CD8-positive, alpha-beta memory T cell (primary cell): ENCODE results near the gene DENND1A. TPM values are rescaled to one million over a fixed set of nuclear protein-coding genes. Genes with fewer than 3 reads are reported as not detected.

ENCODE experiments used
- CTCF ChIA-PET: fragments of 350-600 bp; sonication (Branson Sonifier 250); formaldehyde crosslinking; loops from one replicate; lab custom pipeline; 2021; ENCODE audit warnings: antibody characterized with exemption; lab: Charles Lee
- POLR2A ChIA-PET: fragments of 350-600 bp; sonication (Branson Sonifier 250); formaldehyde crosslinking; loops from one replicate; lab custom pipeline; 2021; ENCODE audit warnings: antibody characterized with exemption; lab: Charles Lee
- DNase-seq, 5 donors: peaks; one replicate each; pipeline versions ENCODE4 v3.0.0 to v3.0.0-alpha.2; 2020 to 2022; ENCODE audit warnings: mixed read lengths in 1 of 5
- H3K27ac ChIP-seq: one replicate; pipeline ENCODE4 v1.7.0; 2013; ENCODE audit warnings: low read depth, mild to moderate bottlenecking, low read length, moderate library complexity
- H3K27me3 ChIP-seq: 2 replicates; pipeline ENCODE4 v1.7.0; 2013; ENCODE audit warnings: low read length, mild to moderate bottlenecking; ENCODE audit not compliant: insufficient read depth, poor library complexity, severe bottlenecking
- H3K36me3 ChIP-seq: 2 replicates; pipeline ENCODE4 v1.7.0; 2013; ENCODE audit warnings: mild to moderate bottlenecking, low read length, moderate library complexity; ENCODE audit not compliant: insufficient read depth
- H3K4me1 ChIP-seq: 2 replicates; pipeline ENCODE4 v1.7.0; 2013; ENCODE audit warnings: mild to moderate bottlenecking, low read length, moderate library complexity; ENCODE audit not compliant: insufficient read depth
- H3K4me3 ChIP-seq: 2 replicates; pipeline ENCODE4 v1.7.0; 2013; ENCODE audit warnings: mild to moderate bottlenecking, low read length
- H3K9me3 ChIP-seq: 2 replicates; pipeline ENCODE4 v1.7.0; 2013; ENCODE audit warnings: mild to moderate bottlenecking, low read length
- H3K27ac Mint-ChIP-seq, 8 donors: one replicate each; pipeline ENCODE4 v1.8.0; 2020 to 2021; ENCODE audit warnings: mixed read lengths in 8 of 8, mild to moderate bottlenecking in 6 of 8, inconsistent platforms in 3 of 8, moderate library complexity in 3 of 8
- H3K27me3 Mint-ChIP-seq, 2 donors: one replicate each; pipeline ENCODE4 v1.8.0; 2020 to 2021; ENCODE audit warnings: mixed read lengths in 2 of 2, mild to moderate bottlenecking in 1 of 2, moderate library complexity in 1 of 2
- H3K36me3 Mint-ChIP-seq, 3 donors: one replicate each; pipeline ENCODE4 v1.8.0; 2020 to 2021; ENCODE audit warnings: mixed read lengths in 3 of 3, inconsistent platforms in 1 of 3, mild to moderate bottlenecking in 1 of 3
- H3K4me1 Mint-ChIP-seq, 3 donors: one replicate each; pipeline ENCODE4 v1.8.0; 2020 to 2021; ENCODE audit warnings: mixed read lengths in 3 of 3, inconsistent platforms in 1 of 3, mild to moderate bottlenecking in 1 of 3
- H3K4me3 Mint-ChIP-seq, 7 donors: one replicate each; pipeline ENCODE4 v1.8.0; 2020 to 2021; ENCODE audit warnings: mixed read lengths in 7 of 7, mild to moderate bottlenecking in 6 of 7, moderate library complexity in 4 of 7, inconsistent platforms in 2 of 7
- H3K9me3 Mint-ChIP-seq, 5 donors: one replicate each; pipeline ENCODE4 v1.8.0; 2020 to 2022; ENCODE audit warnings: mixed read lengths in 5 of 5, mild to moderate bottlenecking in 3 of 5, moderate library complexity in 2 of 5, inconsistent platforms in 1 of 5
- polyA plus RNA-seq: library from polyadenylated mRNA; unstranded; fragments of 300-500 nt; fragmentation: Illumina TruSeq; gene quantifications from one replicate; pipeline ENCODE4 v1.2.3, GENCODE V29; 2021
- total RNA-seq, 2 experiments: library from RNA; stranded (reverse); gene quantifications; one replicate each; pipeline ENCODE4 v1.2.3, GENCODE V29; 2021

The DENND1A gene
- total and polyA plus RNA-seq, 3 experiments from 2014 or later, result 7.2 to 15.1 (median 15.0) TPM

GRCh38 chr9:123372766-123373446 is 557.0 kb downstream of the DENND1A start:
- Histone ChIP-seq H3K9me3 (no peaks in the 10 kb centered on the region), H3K4me1 (no peaks in the 10 kb centered on the region), H3K4me3 (no peak overlapping the region), H3K27ac (no peak overlapping the region), H3K36me3 (no peaks in the 10 kb centered on the region), H3K27me3 (peaks cover 3% of the 10 kb centered on the region)
- POLR2A ChIA-PET, result no interaction called here
- H3K4me3 Mint-ChIP-seq, result no peak overlapping the region
- CTCF ChIA-PET, result no interaction called here
- no peak overlapping the region for H3K27ac Mint-ChIP-seq
- peaks cover 29 to 49% of the 10 kb centered on the region in 2 donors for H3K27me3 Mint-ChIP-seq
- H3K4me1 Mint-ChIP-seq, result peaks cover 0 to 10% (median 5%) of the 10 kb centered on the region in 3 donors
- H3K9me3 Mint-ChIP-seq, result no peaks in the 10 kb centered on the region
- no peaks in the 10 kb centered on the region for H3K36me3 Mint-ChIP-seq
- DNase-seq, result no peak

GRCh38 chr9:123371805-123372590 is 557.9 kb downstream of the DENND1A start:
- H3K4me1 Mint-ChIP-seq, result peaks cover 0 to 10% (median 5%) of the 10 kb centered on the region in 3 donors
- Histone ChIP-seq H3K4me3 (no peak overlapping the region), H3K4me1 (no peaks in the 10 kb centered on the region), H3K36me3 (no peaks in the 10 kb centered on the region), H3K27ac (no peak overlapping the region), H3K27me3 (peaks cover 3% of the 10 kb centered on the region), H3K9me3 (no peaks in the 10 kb centered on the region)
- H3K9me3 Mint-ChIP-seq, result no peaks in the 10 kb centered on the region
- CTCF ChIA-PET, result no interaction called here
- H3K36me3 Mint-ChIP-seq, result no peaks in the 10 kb centered on the region
- peaks cover 33 to 53% of the 10 kb centered on the region in 2 donors for H3K27me3 Mint-ChIP-seq
- no peak for DNase-seq
- POLR2A ChIA-PET, result no interaction called here
- H3K4me3 Mint-ChIP-seq, result no peak overlapping the region
- H3K27ac Mint-ChIP-seq, result peak overlapping the region in 1 of 8 donors; percentile 28

GRCh38 chr9:123371228-123371584 is 558.7 kb downstream of the DENND1A start:
- CTCF ChIA-PET, result no interaction called here
- Histone ChIP-seq H3K27me3 (peaks cover 3% of the 10 kb centered on the region), H3K9me3 (no peaks in the 10 kb centered on the region), H3K4me1 (no peaks in the 10 kb centered on the region), H3K36me3 (no peaks in the 10 kb centered on the region), H3K27ac (no peak overlapping the region), H3K4me3 (no peak overlapping the region)
- Mint-ChIP-seq H3K36me3 (no peaks in the 10 kb centered on the region), H3K27me3 (peaks cover 32 to 53% of the 10 kb centered on the region in 2 donors), H3K4me1 (peaks cover 0 to 10% (median 5%) of the 10 kb centered on the region in 3 donors), H3K4me3 (no peak overlapping the region), H3K9me3 (no peaks in the 10 kb centered on the region), H3K27ac (no peak overlapping the region)
- no peak for DNase-seq
- POLR2A ChIA-PET, result no interaction called here

- H3K27me3 ChIP-seq, result peaks cover 3% of the 10 kb centered on the region
- no peaks in the 10 kb centered on the region for H3K36me3 ChIP-seq
- H3K9me3 Mint-ChIP-seq, result no peaks in the 10 kb centered on the region
- CTCF ChIA-PET, result no interaction called here
- peaks cover 0 to 10% (median 5%) of the 10 kb centered on the region in 3 donors for H3K4me1 Mint-ChIP-seq
- no peaks in the 10 kb centered on the region for H3K36me3 Mint-ChIP-seq
- no peak overlapping the region for H3K27ac ChIP-seq
- DNase-seq, result no peak
- H3K27ac Mint-ChIP-seq, result no peak overlapping the region
- H3K4me3 Mint-ChIP-seq, result no peak overlapping the region
- POLR2A ChIA-PET, result no interaction called here
- H3K4me3 ChIP-seq, result no peak overlapping the region
- no peaks in the 10 kb centered on the region for H3K9me3 ChIP-seq
- peaks cover 32 to 53% of the 10 kb centered on the region in 2 donors for H3K27me3 Mint-ChIP-seq
- no peaks in the 10 kb centered on the region for H3K4me1 ChIP-seq
Measured at GRCh38 chr9:123370526-123371227, 559.2 kb downstream of the DENND1A start.

- H3K27me3 Mint-ChIP-seq, result peaks cover 32 to 55% of the 10 kb centered on the region in 2 donors
- no peaks in the 10 kb centered on the region for H3K9me3 Mint-ChIP-seq
- ChIA-PET CTCF (no interaction called here), POLR2A (no interaction called here)
- Histone ChIP-seq H3K27ac (no peak overlapping the region), H3K27me3 (peaks cover 3% of the 10 kb centered on the region), H3K4me1 (no peaks in the 10 kb centered on the region), H3K36me3 (no peaks in the 10 kb centered on the region), H3K9me3 (no peaks in the 10 kb centered on the region), H3K4me3 (no peak overlapping the region)
- no peaks in the 10 kb centered on the region for H3K36me3 Mint-ChIP-seq
- no peak overlapping the region for H3K4me3 Mint-ChIP-seq
- peaks cover 0 to 7% (median 5%) of the 10 kb centered on the region in 3 donors for H3K4me1 Mint-ChIP-seq
- no peak for DNase-seq
- no peak overlapping the region for H3K27ac Mint-ChIP-seq
Measured at GRCh38 chr9:123370108-123370507, 559.8 kb downstream of the DENND1A start.

- Mint-ChIP-seq H3K36me3 (no peaks in the 10 kb centered on the region), H3K9me3 (no peaks in the 10 kb centered on the region), H3K4me1 (peaks cover 0 to 6% (median 5%) of the 10 kb centered on the region in 3 donors), H3K27me3 (peaks cover 31 to 47% of the 10 kb centered on the region in 2 donors), H3K27ac (no peak overlapping the region), H3K4me3 (no peak overlapping the region)
- CTCF ChIA-PET, result no interaction called here
- no peak overlapping the region for H3K4me3 ChIP-seq
- POLR2A ChIA-PET, result no interaction called here
- no peaks in the 10 kb centered on the region for H3K4me1 ChIP-seq
- H3K9me3 ChIP-seq, result no peaks in the 10 kb centered on the region
- H3K27ac ChIP-seq, result no peak overlapping the region
- H3K27me3 ChIP-seq, result no peaks in the 10 kb centered on the region
- no peaks in the 10 kb centered on the region for H3K36me3 ChIP-seq
- DNase-seq, result no peak
Measured at GRCh38 chr9:123369296-123369695, 560.6 kb downstream of the DENND1A start.

GRCh38 chr9:123368536-123369153 is 561.3 kb downstream of the DENND1A start:
- Histone ChIP-seq H3K4me3 (no peak overlapping the region), H3K4me1 (no peaks in the 10 kb centered on the region), H3K36me3 (no peaks in the 10 kb centered on the region), H3K27me3 (no peaks in the 10 kb centered on the region), H3K27ac (no peak overlapping the region), H3K9me3 (no peaks in the 10 kb centered on the region)
- no peaks in the 10 kb centered on the region for H3K36me3 Mint-ChIP-seq
- peaks cover 0 to 6% (median 5%) of the 10 kb centered on the region in 3 donors for H3K4me1 Mint-ChIP-seq
- no peak overlapping the region for H3K4me3 Mint-ChIP-seq
- DNase-seq, result no peak
- H3K9me3 Mint-ChIP-seq, result no peaks in the 10 kb centered on the region
- H3K27me3 Mint-ChIP-seq, result peaks cover 26 to 42% of the 10 kb centered on the region in 2 donors
- ChIA-PET CTCF (no interaction called here), POLR2A (no interaction called here)
- no peak overlapping the region for H3K27ac Mint-ChIP-seq
